HCT116 (cell line): ENCODE measurements around the gene PLCB4. TPM values are rescaled to one million over a fixed set of nuclear protein-coding genes. Genes with fewer than 3 reads are reported as not detected.

ENCODE experiments used
- ATAC-seq: fragments of 200-7000 bp; cut with Tn5 transposase; 2 replicates; pipeline ENCODE4 v1.9.1; 2020; ENCODE audit warnings: mild to moderate bottlenecking, moderate library complexity
- BruUV-seq: library from RNA; stranded (reverse); fragments of 400-500 nt; replicated peaks from 2 replicates; lab custom pipeline; 2021; lab: Mats Ljungman, UMichigan
- CTCF ChIA-PET: fragments of 300-600 bp; sonication (Branson Sonifier 250); formaldehyde crosslinking; loops from one replicate; lab custom pipeline; 2021; ENCODE audit warnings: antibody characterized with exemption; lab: Charles Lee
- POLR2A ChIA-PET: fragments of 300-600, 350-600 bp; sonication (Branson Sonifier 250); formaldehyde crosslinking; loops from one replicate; lab custom pipeline; 2021; ENCODE audit warnings: antibody characterized with exemption; lab: Charles Lee
- RAD21 ChIA-PET, 2 experiments: fragments of 300-600 bp; sonication (Branson Sonifier 250); formaldehyde crosslinking; loops; one replicate each; lab custom pipeline; 2023; ENCODE audit warnings: low total read pairs in 2 of 2; ENCODE audit not compliant: uncharacterized antibody in 2 of 2, unreplicated experiment in 2 of 2, low non-redundant PET in 1 of 2; lab: Charles Lee
- DNase-seq: peaks from one replicate; pipeline ENCODE4 v3.0.0-alpha.2; 2010; ENCODE audit warnings: low read depth, low spot score
- H2AFZ ChIP-seq: fragments of 200-600 bp; shearing (Covaris generic), sonication (generic); 2 replicates; pipeline ENCODE4 v1.6.1; 2017; ENCODE audit warnings: low read depth, mixed run types, mixed read lengths, antibody characterized with exemption, low read length; ENCODE audit not compliant: poor library complexity, severe bottlenecking
- H3K27ac ChIP-seq: 2 replicates; pipeline ENCODE4 v1.5.1; 2012; ENCODE audit warnings: low read depth, low read length
- H3K27me3 ChIP-seq: fragments of 200-600 bp; sonication (generic); 2 replicates; pipeline ENCODE4 v1.6.1; 2016; ENCODE audit warnings: mixed run types, low read length, mixed read lengths; ENCODE audit not compliant: insufficient read depth
- H3K36me3 ChIP-seq, 2 experiments: fragments of 200-500 bp in 1 of 2; fragments of 200-600 bp in 1 of 2; sonication (Bioruptor generic) in 1 of 2; sonication (generic) in 1 of 2; 2 replicates each; pipeline versions ENCODE4 v1.5.1 to v1.6.1; 2014 to 2016; ENCODE audit warnings: low read length in 2 of 2, inconsistent platforms in 1 of 2, mixed read lengths in 1 of 2, mixed run types in 1 of 2; ENCODE audit not compliant: insufficient read depth in 2 of 2, control insufficient read depth in 1 of 2
- H3K4me1 ChIP-seq, 2 experiments: fragments of 200-600 bp in 1 of 2; sonication (generic) in 1 of 2; 2 replicates each; pipeline versions ENCODE4 v1.5.1 to v1.6.1; 2012 to 2017; ENCODE audit warnings: low read length in 2 of 2, inconsistent platforms in 1 of 2, mild to moderate bottlenecking in 1 of 2, mixed read lengths in 1 of 2, mixed run types in 1 of 2, moderate library complexity in 1 of 2; ENCODE audit not compliant: insufficient read depth in 2 of 2, control insufficient read depth in 1 of 2
- H3K4me2 ChIP-seq: fragments of 200-600 bp; sonication (generic); 2 replicates; pipeline ENCODE4 v1.6.1; 2017; ENCODE audit warnings: mixed run types, low read length, mixed read lengths
- H3K4me3 ChIP-seq, 2 experiments: fragments of 200-600 bp in 1 of 2; sonication (generic) in 1 of 2; replicated peaks in 1 of 2; 2 replicates each; pipeline ENCODE4 v1.5.1; 2011 to 2016; ENCODE audit warnings: low read length in 2 of 2, control low read depth in 1 of 2, low read depth in 1 of 2, mild to moderate bottlenecking in 1 of 2, mixed read lengths in 1 of 2, mixed run types in 1 of 2
- H3K79me2 ChIP-seq: fragments of 200-600 bp; sonication (generic); 2 replicates; pipeline ENCODE4 v1.6.1; 2017; ENCODE audit warnings: mild to moderate bottlenecking, mixed run types, low read length, moderate library complexity, mixed read lengths; ENCODE audit not compliant: insufficient read depth
- H3K9ac ChIP-seq: fragments of 200-600 bp; sonication (generic); 2 replicates; pipeline ENCODE4 v1.6.1; 2016; ENCODE audit warnings: low read length, mixed read lengths
- H3K9me2 ChIP-seq: fragments of 200-600 bp; sonication (generic), shearing (Covaris generic); 2 replicates; pipeline ENCODE4 v1.6.1; 2017; ENCODE audit warnings: mixed run types, mild to moderate bottlenecking, moderate library complexity; ENCODE audit not compliant: insufficient read depth
- H3K9me3 ChIP-seq, 2 experiments: fragments of 200-500 bp in 1 of 2; fragments of 200-600 bp in 1 of 2; sonication (Bioruptor generic) in 1 of 2; sonication (generic) in 1 of 2; 2 replicates each; pipeline ENCODE4 v1.6.1; 2014 to 2017; ENCODE audit warnings: low read length in 2 of 2, mixed read lengths in 2 of 2, inconsistent platforms in 1 of 2, low read depth in 1 of 2, mild to moderate bottlenecking in 1 of 2, mixed run types in 1 of 2, moderate library complexity in 1 of 2; ENCODE audit not compliant: control insufficient read depth in 1 of 2, insufficient read depth in 1 of 2
- H4K20me1 ChIP-seq: fragments of 200-600 bp; sonication (generic), shearing (Covaris generic); 2 replicates; pipeline ENCODE4 v1.6.1; 2017; ENCODE audit warnings: mixed run types, mild to moderate bottlenecking, moderate library complexity; ENCODE audit not compliant: insufficient read depth
- EGR1 ChIP-seq: IDR thresholded peaks from 2 replicates; pipeline ENCODE4 v1.6.1; 2012; ENCODE audit warnings: low read depth
- FOSL1 ChIP-seq: IDR thresholded peaks from 2 replicates; pipeline ENCODE4 v1.6.1; 2012; ENCODE audit warnings: low read depth
- POLR2A ChIP-seq: IDR thresholded peaks from 2 replicates; pipeline ENCODE4 v1.7.0; 2011; ENCODE audit warnings: borderline replicate concordance; ENCODE audit not compliant: insufficient read depth, insufficient read length; ENCODE audit errors: extremely low read depth
- RAD21 ChIP-seq: IDR thresholded peaks from 2 replicates; pipeline ENCODE4 v1.6.1; 2012; ENCODE audit warnings: low read depth, mild to moderate bottlenecking
- ZNF274 ChIP-seq: fragments of 200-500 bp; sonication (Bioruptor generic); IDR thresholded peaks from 2 replicates; pipeline ENCODE4 v1.6.1; 2014; ENCODE audit warnings: mild to moderate bottlenecking, low read depth, low read length, inconsistent platforms
- intact Hi-C: fragments of 100-400 bp; cut with micrococcal nuclease; formaldehyde crosslinking; loops from 2 replicates; pipeline ENCODE4 v1.10.0; 2022
- total RNA-seq: library from RNA; stranded (reverse); gene quantifications from one replicate; pipeline ENCODE4 v1.2.1, GENCODE V29; 2021; ENCODE audit not compliant: unreplicated experiment

Gene PLCB4
- total RNA-seq, 1 experiment from 2014 or later: 2.5 TPM

DNA sequence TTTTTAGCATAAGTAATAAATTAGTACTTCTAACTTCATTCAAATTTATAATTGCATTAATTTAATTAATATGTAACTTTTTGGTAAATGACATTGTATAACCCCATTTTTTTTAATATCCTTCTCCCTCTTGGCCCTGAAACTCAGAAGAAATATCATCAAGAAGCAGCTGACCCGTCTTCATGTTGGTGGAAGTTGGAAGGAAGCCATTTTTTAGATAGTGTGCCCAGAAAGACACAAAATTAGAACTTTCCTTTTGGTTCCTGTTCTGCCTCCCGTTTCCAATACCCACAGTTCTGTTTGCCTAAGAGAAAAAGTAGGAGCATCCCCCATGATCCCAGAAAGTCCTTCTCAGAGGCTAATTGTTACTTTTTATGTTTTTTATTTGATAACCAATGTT, 65.5 kb downstream of the PLCB4 start:
- H3K4me3 ChIP-seq: no peak overlapping the region
- TF ChIP-seq FOSL1: no peak
- H3K9me3 ChIP-seq: no peaks in the 10 kb centered on the region
- no peak overlapping the region for H3K9ac ChIP-seq
- no peak overlapping the region for H2AFZ ChIP-seq
- CTCF ChIA-PET: no interaction called here
- BruUV-seq: no TSS peak
- DNase-seq (no peak), ATAC-seq (no peak)
- H3K4me2 ChIP-seq: no peak overlapping the region
- no peaks in the 10 kb centered on the region for H3K9me2 ChIP-seq
- intact Hi-C loops: no loop called here
- no peaks in the 10 kb centered on the region for H4K20me1 ChIP-seq
- H3K27ac ChIP-seq: no peak overlapping the region
- POLR2A ChIA-PET: no interaction called here
- no peaks in the 10 kb centered on the region for H3K4me1 ChIP-seq
- no peaks in the 10 kb centered on the region for H3K27me3 ChIP-seq
- RAD21 ChIA-PET: no interaction called here
- no peaks in the 10 kb centered on the region for H3K36me3 ChIP-seq
- H3K79me2 ChIP-seq: no peaks in the 10 kb centered on the region

DNA sequence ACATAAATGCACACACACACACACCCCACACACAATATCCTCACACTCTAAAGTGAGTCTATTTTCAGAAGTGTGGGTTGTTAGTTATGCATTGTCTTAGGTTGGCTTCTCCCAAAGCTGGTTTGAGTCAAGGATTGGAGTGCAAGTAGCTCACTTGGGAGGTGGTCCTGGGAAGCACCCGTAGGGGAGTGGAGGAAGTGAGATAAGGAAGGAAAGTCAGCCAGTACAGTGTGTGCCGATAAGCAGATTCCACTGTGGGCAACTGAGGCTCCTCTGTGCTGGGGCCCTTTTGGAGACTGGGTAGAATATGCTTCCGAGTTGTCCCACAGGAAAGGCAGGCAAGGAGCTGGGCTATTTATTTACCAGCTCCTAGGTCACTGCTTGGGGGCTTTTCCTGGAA, 67.2 kb downstream of the PLCB4 start:
- TF ChIP-seq POLR2A (no peak), RAD21 (no peak), ZNF274 (no peak), EGR1 (no peak)
- TF ChIP-seq, all 23 proteins: peak for 0
- Histone ChIP-seq H3K4me2 (no peak overlapping the region), H3K4me3 (no peak overlapping the region), H3K27me3 (no peaks in the 10 kb centered on the region), H2AFZ (no peak overlapping the region), H3K27ac (no peak overlapping the region), H4K20me1 (no peaks in the 10 kb centered on the region), H3K36me3 (no peaks in the 10 kb centered on the region), H3K4me1 (no peaks in the 10 kb centered on the region), H3K9ac (no peak overlapping the region), H3K9me3 (no peaks in the 10 kb centered on the region), H3K79me2 (no peaks in the 10 kb centered on the region), H3K9me2 (no peaks in the 10 kb centered on the region)
- CTCF ChIA-PET: no interaction called here
- ATAC-seq (no peak), DNase-seq (no peak)
- RAD21 ChIA-PET: no interaction called here
- no TSS peak for BruUV-seq
- intact Hi-C loops: no loop called here
- POLR2A ChIA-PET: no interaction called here
